Thymus (tissue), 11 donors: Measurements from ENCODE around the gene COX19. TPM values are rescaled to one million over a fixed set of nuclear protein-coding genes. Genes with fewer than 3 reads are reported as not detected.

Source experiments
- DNase-seq, 9 donors: peaks; one replicate each; pipeline ENCODE4 v3.0.0-alpha.2; 2013; ENCODE audit warnings: low spot score in 9 of 9, low read depth in 6 of 9, missing footprints in 1 of 9
- H3K27ac ChIP-seq, 2 donors: one replicate each; pipeline ENCODE4 v1.5.1; 2013; ENCODE audit warnings: control low read depth in 1 of 2, low read depth in 1 of 2, low read length in 1 of 2, mild to moderate bottlenecking in 1 of 2, moderate library complexity in 1 of 2
- H3K27me3 ChIP-seq, 2 donors: one replicate each; pipeline ENCODE4 v1.5.1; 2013; ENCODE audit warnings: low read length in 1 of 2; ENCODE audit not compliant: control insufficient read depth in 2 of 2, insufficient read depth in 1 of 2
- H3K36me3 ChIP-seq, 2 donors: one replicate each; pipeline ENCODE4 v1.5.1; 2013; ENCODE audit warnings: low read length in 1 of 2, mild to moderate bottlenecking in 1 of 2, moderate library complexity in 1 of 2; ENCODE audit not compliant: control insufficient read depth in 2 of 2, insufficient read depth in 2 of 2
- H3K4me1 ChIP-seq, 2 donors: one replicate each; pipeline ENCODE4 v1.5.1; 2013; ENCODE audit warnings: low read length in 2 of 2; ENCODE audit not compliant: control insufficient read depth in 2 of 2, insufficient read depth in 2 of 2
- H3K4me3 ChIP-seq, 2 donors: one replicate each; pipeline ENCODE4 v1.5.1; 2013; ENCODE audit warnings: low read length in 2 of 2, control low read depth in 1 of 2, mild to moderate bottlenecking in 1 of 2
- H3K9me3 ChIP-seq, 2 donors: one replicate each; pipeline ENCODE4 v1.5.1; 2013; ENCODE audit warnings: low read length in 1 of 2, mild to moderate bottlenecking in 1 of 2; ENCODE audit not compliant: control insufficient read depth in 2 of 2, insufficient read depth in 1 of 2
- WGBS: extraction: QIAGEN DNeasy Blood & Tissue Kit; methylation state at CpG from one replicate; pipeline ENCODE4 v1.1.7; 2013; 5-methylcytosine and 5-hydroxymethylcytosine counted together
- polyA plus RNA-seq: library from polyadenylated mRNA; stranded (reverse); fragments of 200-250 nt; gene quantifications from one replicate; pipeline ENCODE4 v1.2.3, GENCODE V29; 2013
- total RNA-seq: library from RNA; stranded (reverse); fragments of 120-200 nt; gene quantifications from one replicate; pipeline ENCODE4 v1.2.4, GENCODE V29; 2013
- donor health status: healthy.

Gene COX19
- total and polyA plus RNA-seq, 2 donors, result 6.9 to 11.6 TPM

- Histone ChIP-seq H3K4me3 (no peak overlapping the region), H3K36me3 (no peaks in the 10 kb centered on the region), H3K27ac (no peak overlapping the region), H3K4me1 (no peaks in the 10 kb centered on the region), H3K9me3 (no peaks in the 10 kb centered on the region), H3K27me3 (no peaks in the 10 kb centered on the region)
- WGBS, result 96% methylated on average over 28 of the region's 28 CpGs
- no peak for DNase-seq
These were observed 39.4 kb downstream of the COX19 start for GRCh38 chr7:935874-936385.

GRCh38 chr7:935164-935873, 40.0 kb downstream of the COX19 start:
- Histone ChIP-seq H3K4me3 (no peak overlapping the region), H3K9me3 (no peaks in the 10 kb centered on the region), H3K36me3 (no peaks in the 10 kb centered on the region), H3K27me3 (no peaks in the 10 kb centered on the region), H3K27ac (no peak overlapping the region), H3K4me1 (no peaks in the 10 kb centered on the region)
- 96% methylated on average over 46 of the region's 46 CpGs for WGBS
- no peak for DNase-seq

GRCh38 chr7:934469-935163, 40.7 kb downstream of the COX19 start:
- 93% methylated on average over 34 of the region's 34 CpGs for WGBS
- DNase-seq, result no peak

GRCh38 chr7:932651-932975, 42.7 kb downstream of the COX19 start:
- WGBS, result 98% methylated on average over 11 of the region's 11 CpGs

More at GRCh38 chr7:934469-935163, 40.7 kb downstream of the COX19 start:
- no peaks in the 10 kb centered on the region for H3K4me1 ChIP-seq
- H3K27ac ChIP-seq, result no peak overlapping the region
- no peak overlapping the region for H3K4me3 ChIP-seq
- no peaks in the 10 kb centered on the region for H3K27me3 ChIP-seq
- H3K36me3 ChIP-seq, result no peaks in the 10 kb centered on the region
- H3K9me3 ChIP-seq, result no peaks in the 10 kb centered on the region

GRCh38 chr7:931871-932650, 43.3 kb downstream of the COX19 start:
- Histone ChIP-seq H3K27ac (no peak overlapping the region), H3K27me3 (peaks cover 0 to 11% of the 10 kb centered on the region in 2 donors), H3K36me3 (no peaks in the 10 kb centered on the region), H3K4me1 (peaks cover 0 to 5% of the 10 kb centered on the region in 2 donors), H3K9me3 (no peaks in the 10 kb centered on the region), H3K4me3 (no peak overlapping the region)
- no peak for DNase-seq
- WGBS, result 96% methylated on average over 21 of the region's 21 CpGs

More at GRCh38 chr7:932651-932975, 42.7 kb downstream of the COX19 start:
- Histone ChIP-seq H3K27me3 (peaks cover 0 to 11% of the 10 kb centered on the region in 2 donors), H3K27ac (no peak overlapping the region), H3K4me1 (peaks cover 0 to 5% of the 10 kb centered on the region in 2 donors), H3K4me3 (no peak overlapping the region), H3K36me3 (no peaks in the 10 kb centered on the region), H3K9me3 (no peaks in the 10 kb centered on the region)
- no peak for DNase-seq

- Histone ChIP-seq H3K36me3 (no peaks in the 10 kb centered on the region), H3K27me3 (peaks cover 0 to 11% of the 10 kb centered on the region in 2 donors), H3K4me1 (peaks cover 0 to 5% of the 10 kb centered on the region in 2 donors), H3K9me3 (no peaks in the 10 kb centered on the region), H3K4me3 (no peak overlapping the region), H3K27ac (no peak overlapping the region)
- 87% methylated on average over 29 of the region's 29 CpGs for WGBS
- DNase-seq, result no peak
These were observed 44.2 kb downstream of the COX19 start for GRCh38 chr7:930975-931758.

- Histone ChIP-seq H3K27ac (no peak overlapping the region), H3K27me3 (peaks cover 0 to 11% of the 10 kb centered on the region in 2 donors), H3K36me3 (no peaks in the 10 kb centered on the region), H3K4me3 (no peak overlapping the region), H3K4me1 (peaks cover 6 to 12% of the 10 kb centered on the region in 2 donors), H3K9me3 (no peaks in the 10 kb centered on the region)
- DNase-seq, result no peak
- 96% methylated on average over 14 of the region's 14 CpGs for WGBS
These were observed 46.0 kb downstream of the COX19 start for GRCh38 chr7:929311-929711.

- 93% methylated on average over 21 of the region's 21 CpGs for WGBS
- H3K36me3 ChIP-seq, result no peaks in the 10 kb centered on the region
- no peak overlapping the region for H3K27ac ChIP-seq
- peaks cover 20 to 29% of the 10 kb centered on the region in 2 donors for H3K4me1 ChIP-seq
- H3K27me3 ChIP-seq, result peaks cover 0 to 11% of the 10 kb centered on the region in 2 donors
- H3K9me3 ChIP-seq, result no peaks in the 10 kb centered on the region
- DNase-seq, result no peak
- H3K4me3 ChIP-seq, result no peak overlapping the region
These were observed 48.2 kb downstream of the COX19 start for GRCh38 chr7:927031-927671.
